CD4-positive, alpha-beta T cell treated with Interleukin-4 for 4 hours (primary cell): Measurements from ENCODE around the gene UST.

Experiments
- DNase-seq: peaks from one replicate; pipeline ENCODE4 v3.0.0-alpha.2; 2020

Gene UST

DNA sequence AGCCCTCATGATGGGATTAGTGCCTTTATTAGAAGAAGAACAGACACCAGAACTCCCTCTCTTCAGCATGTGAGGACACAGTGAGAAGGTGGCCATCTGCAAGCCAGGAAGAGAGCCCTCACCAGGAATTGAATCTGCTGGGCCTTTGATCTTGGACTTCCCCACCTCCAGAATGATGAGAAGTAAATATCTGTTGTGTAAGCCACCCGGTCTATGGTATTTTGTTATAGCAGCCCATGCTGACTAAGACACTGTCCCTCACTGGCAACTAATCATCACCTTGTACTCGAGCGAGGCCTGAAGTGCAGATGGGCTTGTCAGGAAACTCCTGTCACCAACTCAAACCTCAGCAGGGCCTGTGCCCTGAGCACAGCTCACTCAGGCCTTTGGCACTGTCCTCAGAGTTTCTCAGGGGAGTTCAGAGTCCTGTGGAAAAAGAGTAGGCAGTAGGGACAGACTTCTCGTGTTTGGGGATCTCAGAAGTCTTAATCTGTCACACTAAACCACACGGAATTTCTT lies 62.0 kb downstream of the UST start:
- DNase-seq, result no peak

- no peak for DNase-seq
These were observed 64.6 kb downstream of the UST start for GRCh38 chr6:148811459-148811858.

DNA sequence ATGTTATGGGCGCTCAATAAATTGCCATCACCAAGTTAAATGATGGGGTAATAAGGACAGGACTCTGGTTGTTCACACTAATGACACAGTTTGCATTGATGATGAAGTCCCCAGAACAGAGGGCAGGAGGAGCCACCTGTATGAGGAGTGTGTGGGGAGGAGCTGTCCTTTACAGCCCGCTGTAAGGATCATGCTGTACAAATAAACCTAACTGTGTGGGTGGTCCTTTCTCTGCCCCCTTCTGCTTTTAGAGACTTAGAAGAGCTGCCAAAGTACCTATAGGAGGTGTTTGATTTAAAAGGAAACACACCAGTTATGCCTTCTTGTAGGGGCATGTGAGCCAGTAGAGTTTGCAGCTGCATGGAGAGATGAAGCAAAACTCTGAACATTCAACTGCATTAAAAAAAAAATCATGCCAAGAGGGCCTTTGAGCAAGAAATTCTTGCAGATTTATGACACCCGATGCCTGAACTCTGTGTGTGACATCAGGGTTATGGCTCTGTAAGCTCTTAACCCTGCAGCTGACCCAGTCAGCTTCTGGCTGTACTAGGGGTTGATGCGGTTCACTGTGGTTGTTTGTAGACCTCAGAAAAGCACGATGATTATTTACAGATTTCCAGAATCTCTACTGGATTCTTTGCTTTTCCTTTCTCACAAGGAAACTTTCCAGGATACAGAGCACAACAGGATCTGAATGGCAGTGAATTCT lies 67.4 kb downstream of the UST start:
- DNase-seq, result no peak

DNA sequence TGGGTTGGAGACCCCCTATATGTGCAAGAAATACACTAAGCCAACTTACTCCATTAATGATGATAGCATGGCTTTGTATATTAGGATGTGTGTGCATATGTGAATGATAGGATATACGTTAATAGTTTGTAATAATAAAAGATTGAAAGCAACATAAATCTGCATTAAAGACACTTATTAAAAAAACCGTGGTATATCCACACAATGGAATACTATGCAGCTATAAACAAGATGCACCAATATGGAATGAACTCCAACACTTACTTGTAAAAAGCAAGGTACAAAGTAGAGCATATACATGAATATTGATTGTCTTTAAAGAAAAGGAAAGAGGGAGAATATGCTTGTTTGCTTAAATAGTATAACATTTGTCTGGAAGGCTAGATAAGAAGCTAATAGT lies 68.0 kb downstream of the UST start:
- no peak for DNase-seq

DNA sequence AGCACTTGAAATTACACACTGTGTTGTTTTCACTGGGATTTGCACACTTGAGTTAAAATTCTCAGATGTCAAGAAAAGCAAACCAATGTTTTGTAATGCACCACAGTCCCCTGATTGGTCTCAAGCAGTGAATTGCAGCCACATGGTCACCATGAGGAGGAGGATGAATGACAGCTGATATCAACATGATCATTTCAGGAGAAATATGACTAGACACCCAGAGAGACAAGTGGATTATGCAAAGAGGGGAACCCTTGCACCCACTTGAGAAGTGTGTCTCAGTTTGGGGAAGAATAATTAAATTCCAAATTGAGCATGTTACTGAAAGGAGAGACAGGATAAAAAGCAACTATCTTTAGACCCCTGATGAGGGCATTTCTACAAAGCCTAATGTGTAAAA lies 69.3 kb downstream of the UST start:
- DNase-seq, result no peak

DNA sequence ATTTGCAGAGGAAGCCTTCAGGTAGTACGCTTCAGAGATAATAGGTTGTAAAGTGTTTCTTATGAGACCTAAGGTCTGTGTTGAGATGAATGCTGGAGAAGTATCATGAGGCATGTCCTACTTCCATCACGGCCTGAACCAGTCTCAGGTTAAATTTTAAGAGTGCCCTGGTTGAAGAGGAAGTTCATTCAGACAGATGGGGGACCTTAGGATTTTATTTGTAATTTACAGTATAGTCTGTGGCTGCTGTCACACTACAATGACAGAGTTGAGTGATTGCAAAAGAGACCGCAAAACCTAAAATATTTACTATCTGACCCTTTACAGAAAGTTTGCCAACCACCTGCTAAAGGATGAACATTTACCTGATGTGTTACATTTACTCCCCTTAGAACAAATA lies 70.9 kb downstream of the UST start:
- DNase-seq, result no peak

- no peak for DNase-seq
These were observed 72.2 kb downstream of the UST start for GRCh38 chr6:148818939-148819575.

GRCh38 chr6:148819852-148820251 lies 73.0 kb downstream of the UST start:
- DNase-seq, result no peak

- DNase-seq, result no peak
These were observed 76.0 kb downstream of the UST start for GRCh38 chr6:148822819-148823218.

- no peak for DNase-seq
These were observed 77.5 kb downstream of the UST start for GRCh38 chr6:148824291-148824690.

- no peak for DNase-seq
These were observed 78.1 kb downstream of the UST start for GRCh38 chr6:148824960-148825359.

- DNase-seq, result no peak
These were observed 78.7 kb downstream of the UST start for GRCh38 chr6:148825492-148825891.

DNA sequence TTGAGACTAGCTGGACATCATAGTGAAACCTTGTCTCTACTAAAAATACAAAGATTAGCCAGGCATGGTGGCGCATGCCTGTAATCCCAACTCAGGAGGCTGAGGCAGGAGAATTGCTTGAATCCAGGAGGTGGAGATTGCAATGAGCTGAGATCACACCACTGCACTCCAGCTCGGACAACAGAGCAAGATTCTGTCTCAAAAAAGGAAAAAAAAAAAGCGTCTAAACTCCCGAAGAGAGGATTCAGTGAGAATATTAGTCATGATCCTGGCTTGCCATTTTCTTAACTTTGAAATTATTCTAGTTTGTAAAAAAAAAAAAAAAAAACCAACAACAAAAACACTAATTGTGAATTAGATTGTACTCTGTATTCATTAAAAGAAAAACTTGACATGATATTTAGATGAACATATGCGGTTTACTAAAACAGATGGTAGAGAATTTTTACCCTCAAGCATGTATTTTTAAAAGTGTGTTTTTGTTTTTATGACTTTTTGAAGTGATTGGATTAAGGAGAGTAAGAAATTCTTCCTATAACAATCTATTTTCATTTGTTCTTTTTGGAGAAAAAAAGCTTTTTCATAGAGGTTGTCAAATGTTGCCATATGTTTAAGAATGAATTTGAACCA lies 80.7 kb downstream of the UST start:
- no peak for DNase-seq

- DNase-seq, result no peak
These were observed 81.2 kb downstream of the UST start for GRCh38 chr6:148828047-148828446.

GRCh38 chr6:148829415-148830101 lies 82.7 kb downstream of the UST start:
- peak; percentile 10 for DNase-seq

- no peak for DNase-seq
These were observed 83.8 kb downstream of the UST start for GRCh38 chr6:148830614-148831013.

- DNase-seq, result peak; percentile 67
These were observed 84.2 kb downstream of the UST start for GRCh38 chr6:148831064-148831463.

DNA sequence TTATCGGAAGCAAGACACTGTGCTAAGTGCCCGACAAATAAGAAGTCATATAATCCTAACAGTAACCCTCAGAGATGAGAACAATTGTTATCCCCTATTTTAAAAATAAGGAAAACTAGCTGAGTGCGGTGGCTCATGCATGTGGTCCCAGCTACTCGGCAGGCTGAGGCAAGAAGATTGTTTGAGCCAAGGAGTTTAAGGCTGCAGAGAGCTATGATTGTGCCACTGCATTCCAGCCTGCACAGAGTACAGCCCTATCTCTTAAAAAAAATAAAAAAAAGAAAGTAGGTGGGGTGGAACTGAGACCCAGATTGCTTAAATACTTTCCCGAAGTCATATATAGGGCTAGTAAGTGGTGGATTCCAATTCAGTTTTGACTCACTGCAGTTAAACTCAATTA lies 84.7 kb downstream of the UST start:
- DNase-seq, result no peak

DNA sequence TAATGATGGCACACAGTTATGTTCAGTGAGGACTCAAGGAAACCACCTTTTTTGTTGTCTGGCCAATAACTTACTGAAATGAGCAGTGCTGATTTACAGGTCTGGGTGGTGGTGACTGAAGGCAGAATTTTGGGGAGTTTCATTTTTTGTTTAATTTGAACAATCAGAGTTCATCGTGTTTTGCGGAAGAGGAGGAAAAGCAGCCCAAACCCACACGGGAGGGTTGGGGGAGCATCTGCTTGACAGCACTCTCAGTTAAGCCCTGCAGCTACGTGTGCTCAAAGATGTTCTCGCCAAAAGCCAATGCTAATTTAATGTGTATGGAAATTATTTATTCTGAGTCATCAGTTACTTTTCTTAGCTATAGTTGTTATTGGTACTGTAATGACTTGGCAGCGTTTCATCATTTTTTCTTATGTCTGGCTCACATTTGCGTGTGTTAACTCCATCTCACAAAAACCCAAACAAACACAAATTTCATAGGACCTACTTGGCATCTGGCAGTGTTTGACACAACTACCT lies 89.2 kb downstream of the UST start:
- DNase-seq, result peak; percentile 14

- DNase-seq, result no peak
These were observed 89.9 kb downstream of the UST start for GRCh38 chr6:148836751-148837150.

GRCh38 chr6:148837941-148838340 lies 91.1 kb downstream of the UST start:
- DNase-seq, result no peak

- DNase-seq, result no peak
These were observed 92.2 kb downstream of the UST start for GRCh38 chr6:148839044-148839443.

DNA sequence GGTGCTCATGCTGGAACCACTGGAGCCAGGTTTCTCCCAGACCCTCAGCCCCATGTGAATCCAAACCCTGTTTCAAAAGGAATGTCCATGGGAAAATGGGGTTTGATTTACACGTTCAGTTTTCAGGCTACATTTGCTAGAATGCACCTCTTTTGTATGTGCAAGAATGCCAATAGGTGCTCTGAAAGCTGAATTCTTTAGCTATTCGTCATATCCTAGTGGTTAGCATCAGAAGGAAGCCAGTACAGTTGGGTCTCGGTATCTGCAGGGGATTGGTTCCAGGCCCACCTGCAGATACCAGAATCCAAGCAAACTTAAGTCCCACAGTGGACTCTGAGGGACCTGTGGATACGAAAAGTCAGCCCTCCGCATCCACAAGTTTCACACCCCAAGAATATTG lies 93.4 kb downstream of the UST start:
- DNase-seq, result no peak
